Neuronal stem cell (in vitro differentiated cells): ENCODE results near the gene LRRC8E.
"Not testable (repeated sequence)": the region's sequence is repeated elsewhere in the genome, so short reads cannot be mapped to it uniquely, and the experiment has no call there.

Experiments used
- DNase-seq: peaks from one replicate; pipeline ENCODE4 v3.0.0-alpha.2; 2013; ENCODE audit warnings: low spot score
- H2AFZ ChIP-seq: one replicate; pipeline ENCODE4 v1.6.1; 2013; ENCODE audit warnings: mild to moderate bottlenecking, low read length, inconsistent platforms
- H2AK5ac ChIP-seq: 2 replicates; pipeline ENCODE4 v1.6.1; 2013; ENCODE audit warnings: low read depth, mild to moderate bottlenecking, inconsistent platforms, low read length, moderate library complexity, mixed read lengths
- H2BK120ac ChIP-seq: 2 replicates; pipeline ENCODE4 v1.6.1; 2013; ENCODE audit warnings: low read depth, mild to moderate bottlenecking, inconsistent platforms, low read length, moderate library complexity, mixed read lengths
- H2BK12ac ChIP-seq: one replicate; pipeline ENCODE4 v1.6.1; 2013; ENCODE audit warnings: low read length, inconsistent platforms
- H2BK15ac ChIP-seq: 2 replicates; pipeline ENCODE4 v1.6.1; 2013; ENCODE audit warnings: mild to moderate bottlenecking, low read length, inconsistent platforms, mixed read lengths
- H2BK5ac ChIP-seq: one replicate; pipeline ENCODE4 v1.6.1; 2013; ENCODE audit warnings: inconsistent platforms, mild to moderate bottlenecking, low read length, moderate library complexity
- H3K14ac ChIP-seq: one replicate; pipeline ENCODE4 v1.6.1; 2013; ENCODE audit warnings: low read length, inconsistent platforms
- H3K18ac ChIP-seq: 2 replicates; pipeline ENCODE4 v1.6.1; 2013; ENCODE audit warnings: low read length, inconsistent platforms
- H3K23ac ChIP-seq: 2 replicates; pipeline ENCODE4 v1.6.1; 2013; ENCODE audit warnings: low read depth, mild to moderate bottlenecking, mixed read lengths, low read length, inconsistent platforms; ENCODE audit not compliant: poor library complexity
- H3K27ac ChIP-seq: replicated peaks from 3 replicates; pipeline ENCODE4 v1.5.1; 2013; ENCODE audit warnings: low read length, inconsistent platforms
- H3K27me3 ChIP-seq, 3 experiments: 2 replicates each; pipeline ENCODE4 v1.6.1; 2013; ENCODE audit warnings: low read length in 3 of 3, mild to moderate bottlenecking in 2 of 3, inconsistent platforms in 1 of 3, low read depth in 1 of 3, mixed read lengths in 1 of 3, moderate library complexity in 1 of 3; ENCODE audit not compliant: control insufficient read depth in 3 of 3, insufficient read depth in 3 of 3
- H3K36me3 ChIP-seq, 2 donors: replicated peaks in 1 of 2; 2 replicates each; pipeline ENCODE4 v1.6.1; 2013; ENCODE audit warnings: low read length in 2 of 2; ENCODE audit not compliant: control insufficient read depth in 2 of 2, insufficient read depth in 2 of 2
- H3K4ac ChIP-seq: 2 replicates; pipeline ENCODE4 v1.6.1; 2013; ENCODE audit warnings: inconsistent platforms, mild to moderate bottlenecking, low read length, moderate library complexity
- H3K4me1 ChIP-seq, 2 donors: 1 replicate in 1 of 2; 2 replicates in 1 of 2; pipeline ENCODE4 v1.6.1; 2013; ENCODE audit warnings: low read length in 2 of 2, low read depth in 1 of 2; ENCODE audit not compliant: control insufficient read depth in 2 of 2, insufficient read depth in 1 of 2
- H3K4me2 ChIP-seq: one replicate; pipeline ENCODE4 v1.6.1; 2013; ENCODE audit warnings: mild to moderate bottlenecking, low read length, inconsistent platforms; ENCODE audit not compliant: insufficient read depth, poor library complexity, severe bottlenecking
- H3K4me3 ChIP-seq, 2 donors: 2 replicates each; pipeline ENCODE4 v1.5.1; 2013; ENCODE audit warnings: low read length in 2 of 2, mild to moderate bottlenecking in 2 of 2, inconsistent platforms in 1 of 2, moderate library complexity in 1 of 2
- H3K79me1 ChIP-seq: one replicate; pipeline ENCODE4 v1.6.1; 2013; ENCODE audit warnings: low read depth, mild to moderate bottlenecking, inconsistent platforms, low read length, moderate library complexity
- H3K9ac ChIP-seq: one replicate; pipeline ENCODE4 v1.6.1; 2013; ENCODE audit warnings: mild to moderate bottlenecking, low read depth, low read length, inconsistent platforms; ENCODE audit not compliant: poor library complexity
- H3K9me3 ChIP-seq, 2 donors: replicated peaks in 1 of 2; 2 replicates each; pipeline versions ENCODE3 to v1.6.1; 2013; ENCODE audit warnings: low read length in 2 of 2, mild to moderate bottlenecking in 2 of 2, inconsistent platforms in 1 of 2, low read depth in 1 of 2, mixed read lengths in 1 of 2, moderate library complexity in 1 of 2; ENCODE audit not compliant: control insufficient read depth in 2 of 2, insufficient read depth in 1 of 2
- H4K8ac ChIP-seq: one replicate; pipeline ENCODE4 v1.6.1; 2013; ENCODE audit warnings: low read depth, mild to moderate bottlenecking, inconsistent platforms, low read length, moderate library complexity
- H4K91ac ChIP-seq: one replicate; pipeline ENCODE4 v1.6.1; 2013; ENCODE audit warnings: low read length, low read depth, mild to moderate bottlenecking, inconsistent platforms; ENCODE audit not compliant: poor library complexity
- WGBS, 2 donors: extraction: QIAGEN DNeasy Blood & Tissue Kit; methylation state at CpG; one replicate each; pipeline ENCODE4 v1.1.7; 2013; ENCODE audit warnings: missing lambda C conversion rate in 2 of 2, mixed read lengths in 1 of 2; ENCODE audit not compliant: insufficient read length in 2 of 2, insufficient replicate concordance in 1 of 2; ENCODE audit errors: extremely low coverage in 2 of 2; 5-methylcytosine and 5-hydroxymethylcytosine counted together

Gene LRRC8E

GRCh38 chr19:7917267-7918061 lies 29.2 kb downstream of the LRRC8E start:
- Histone ChIP-seq H3K79me1 (peaks cover 6% of the 10 kb centered on the region), H2BK120ac (peak overlapping the region; percentile 47), H3K27me3 (peaks cover 22 to 42% (median 22%) of the 10 kb centered on the region in 3 experiments), H3K9me3 (no peaks in the 10 kb centered on the region), H4K91ac (peak overlapping the region; percentile 95), H3K4me3 (peak overlapping the region; percentile 46 to 74), H3K14ac (peak overlapping the region; percentile 71), H2BK5ac (peak overlapping the region; percentile 48), H3K36me3 (peaks cover 11 to 15% of the 10 kb centered on the region in 2 donors), H3K4ac (peak overlapping the region; percentile 89), H3K4me1 (peaks cover 18 to 25% of the 10 kb centered on the region in 2 donors), H4K8ac (peak overlapping the region; percentile 96), H2BK15ac (peak overlapping the region; percentile 78), H2AFZ (peak overlapping the region; percentile 91), H2BK12ac (peak overlapping the region; percentile 84), H3K4me2 (peak overlapping the region; percentile 98), H3K27ac (no peak overlapping the region), H3K23ac (peak overlapping the region; percentile 85), H3K18ac (peak overlapping the region; percentile 95), H2AK5ac (peak overlapping the region; percentile 53), H3K9ac (peak overlapping the region; percentile 95)
- no peak for DNase-seq
- no CpG with 5 or more reads among the region's 71 CpGs for WGBS, 2 donors

DNA sequence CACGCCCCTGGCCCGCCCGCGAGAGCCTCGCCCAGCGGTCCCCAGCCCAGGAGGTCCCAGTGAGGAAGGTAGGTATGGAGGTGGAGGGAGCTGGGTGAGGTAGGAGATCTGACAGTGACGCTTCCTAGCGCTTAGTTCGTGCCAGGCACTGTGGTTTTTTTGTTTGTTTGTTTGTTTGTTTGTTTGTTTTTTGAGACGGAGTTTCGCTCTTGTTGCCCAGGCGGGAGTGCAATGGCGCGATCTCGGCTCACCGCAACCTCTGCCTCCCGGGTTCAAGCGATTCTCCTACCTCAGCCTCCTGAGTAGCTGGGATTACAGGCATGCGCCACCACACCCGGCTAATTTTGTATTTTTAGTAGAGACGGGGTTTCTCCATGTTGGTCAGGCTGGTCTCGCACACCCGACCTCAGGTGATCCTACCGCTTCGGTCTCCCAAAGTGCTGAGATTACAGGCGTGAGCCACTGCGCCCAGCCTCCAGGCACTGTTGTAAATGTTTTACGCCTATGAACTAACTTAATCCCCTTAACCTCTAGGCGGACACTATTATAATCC lies 29.8 kb downstream of the LRRC8E start:
- Histone ChIP-seq H3K18ac (peak overlapping the region; percentile 95), H3K27me3 (peaks cover 22 to 42% (median 22%) of the 10 kb centered on the region in 3 experiments), H2BK5ac (peak overlapping the region; percentile 48), H3K4me2 (peak overlapping the region; percentile 98), H3K4ac (peak overlapping the region; percentile 76), H3K9ac (peak overlapping the region; percentile 95), H3K36me3 (peaks cover 14 to 17% of the 10 kb centered on the region in 2 donors), H3K4me3 (peak overlapping the region; percentile 46 to 74), H2AFZ (peak overlapping the region; percentile 91), H3K4me1 (peaks cover 18 to 25% of the 10 kb centered on the region in 2 donors), H2BK15ac (peak overlapping the region; percentile 33)
- no CpG with 5 or more reads among the region's 29 CpGs for WGBS, 2 donors
- not testable (repeated sequence) for H3K23ac ChIP-seq, H4K91ac ChIP-seq, H3K27ac ChIP-seq, H2AK5ac ChIP-seq, H4K8ac ChIP-seq, H3K14ac ChIP-seq, H2BK120ac ChIP-seq, H3K9me3 ChIP-seq, H3K79me1 ChIP-seq, DNase-seq, H2BK12ac ChIP-seq

GRCh38 chr19:7918615-7919421 lies 30.5 kb downstream of the LRRC8E start:
- H3K18ac ChIP-seq = no peak overlapping the region
- no peak overlapping the region for H4K8ac ChIP-seq
- no CpG with 5 or more reads among the region's 42 CpGs for WGBS, 2 donors
- H2BK120ac ChIP-seq = no peak overlapping the region
- no peak for DNase-seq
- H3K9me3 ChIP-seq = no peaks in the 10 kb centered on the region
- no peak overlapping the region for H2BK5ac ChIP-seq
- H3K4me2 ChIP-seq = no peak overlapping the region
- peak overlapping the region; percentile 55 for H3K23ac ChIP-seq
- H3K14ac ChIP-seq = no peak overlapping the region
- peak overlapping the region; percentile 97 for H2AK5ac ChIP-seq
- no peak overlapping the region for H2BK15ac ChIP-seq
- peak overlapping the region; percentile 30 for H3K9ac ChIP-seq
- no peak overlapping the region for H3K27ac ChIP-seq
- H4K91ac ChIP-seq = no peak overlapping the region
- no peak overlapping the region for H2AFZ ChIP-seq
- H3K4me1 ChIP-seq = peaks cover 19 to 25% of the 10 kb centered on the region in 2 donors
- H3K4ac ChIP-seq = no peak overlapping the region
- H3K4me3 ChIP-seq = peak overlapping the region in 1 of 2 donors; percentile 43
- H3K79me1 ChIP-seq = peaks cover 13% of the 10 kb centered on the region
- H3K36me3 ChIP-seq = peaks cover 20 to 23% of the 10 kb centered on the region in 2 donors
- peaks cover 22 to 42% (median 22%) of the 10 kb centered on the region in 3 experiments for H3K27me3 ChIP-seq
- H2BK12ac ChIP-seq = no peak overlapping the region
